Immature natural killer cell (primary cell): ENCODE results near the gene ARHGDIA. TPM values are rescaled to one million over a fixed set of nuclear protein-coding genes. Genes with fewer than 3 reads are reported as not detected.
A peak's percentile ranks its signal among the peaks of the same experiment; 100 is the strongest.

Experiments used
- DNase-seq, 3 donors: peaks; one replicate each; pipeline ENCODE4 v3.0.0; 2022; ENCODE audit warnings: mixed read lengths in 1 of 3
- H3K27ac Mint-ChIP-seq, 6 donors: one replicate each; pipeline ENCODE4 v1.8.0; 2020; ENCODE audit warnings: mixed read lengths in 6 of 6, mild to moderate bottlenecking in 5 of 6, inconsistent platforms in 4 of 6, moderate library complexity in 3 of 6
- H3K27me3 Mint-ChIP-seq, 3 donors: one replicate each; pipeline ENCODE4 v1.8.0; 2020 to 2021; ENCODE audit warnings: low read depth in 3 of 3, mild to moderate bottlenecking in 3 of 3, mixed read lengths in 3 of 3, moderate library complexity in 3 of 3, inconsistent platforms in 1 of 3
- H3K36me3 Mint-ChIP-seq, 3 donors: one replicate each; pipeline ENCODE4 v1.8.0; 2020; ENCODE audit warnings: mixed read lengths in 3 of 3, inconsistent platforms in 2 of 3, mild to moderate bottlenecking in 2 of 3
- H3K4me1 Mint-ChIP-seq, 2 donors: one replicate each; pipeline ENCODE4 v1.8.0; 2020; ENCODE audit warnings: inconsistent platforms in 2 of 2, mild to moderate bottlenecking in 2 of 2, mixed read lengths in 2 of 2, moderate library complexity in 1 of 2
- H3K4me3 Mint-ChIP-seq, 5 donors: one replicate each; pipeline ENCODE4 v1.8.0; 2020; ENCODE audit warnings: mild to moderate bottlenecking in 5 of 5, mixed read lengths in 5 of 5, inconsistent platforms in 3 of 5, moderate library complexity in 3 of 5
- H3K9me3 Mint-ChIP-seq, 6 donors: one replicate each; pipeline ENCODE4 v1.8.0; 2020; ENCODE audit warnings: mild to moderate bottlenecking in 6 of 6, mixed read lengths in 6 of 6, inconsistent platforms in 4 of 6, moderate library complexity in 3 of 6
- polyA plus RNA-seq, 3 donors: library from polyadenylated mRNA; unstranded; fragments of 300-500 nt; fragmentation: Illumina TruSeq; gene quantifications; one replicate each; pipeline ENCODE4 v1.2.3, GENCODE V29; 2021

The ARHGDIA gene
- polyA plus RNA-seq, 3 donors from 2014 or later: 100 to 245 (median 133) TPM

GRCh38 chr17:81888988-81889595 is 18.0 kb upstream of the ARHGDIA start:
- H3K4me3 Mint-ChIP-seq: peak overlapping the region; percentile 58 to 85 (median 66)
- H3K36me3 Mint-ChIP-seq: peaks cover 4 to 30% (median 14%) of the 10 kb centered on the region in 3 donors
- peaks cover 6 to 17% (median 6%) of the 10 kb centered on the region in 3 donors for H3K27me3 Mint-ChIP-seq
- DNase-seq: no peak
- H3K27ac Mint-ChIP-seq: peak overlapping the region in 5 of 6 donors; percentile 49 to 83 (median 57)
- no peaks in the 10 kb centered on the region for H3K9me3 Mint-ChIP-seq
- peaks cover 22 to 24% of the 10 kb centered on the region in 2 donors for H3K4me1 Mint-ChIP-seq

- no peak for DNase-seq
- Mint-ChIP-seq H3K36me3 (peaks cover 4 to 30% (median 14%) of the 10 kb centered on the region in 3 donors), H3K4me1 (peaks cover 22 to 24% of the 10 kb centered on the region in 2 donors), H3K4me3 (peak overlapping the region in 4 of 5 donors; percentile 15 to 66 (median 52)), H3K9me3 (no peaks in the 10 kb centered on the region), H3K27me3 (peaks cover 6 to 17% (median 6%) of the 10 kb centered on the region in 3 donors), H3K27ac (peak overlapping the region in 5 of 6 donors; percentile 18 to 63 (median 49))
Observed at GRCh38 chr17:81888105-81888987, 17.2 kb upstream of the ARHGDIA start.

GRCh38 chr17:81885869-81886548 is 14.9 kb upstream of the ARHGDIA start:
- Mint-ChIP-seq H3K4me3 (no peak overlapping the region), H3K27ac (peak overlapping the region in 1 of 6 donors; percentile 64), H3K4me1 (peaks cover 19 to 24% of the 10 kb centered on the region in 2 donors), H3K27me3 (peaks cover 2 to 12% (median 6%) of the 10 kb centered on the region in 3 donors), H3K36me3 (peaks cover 4 to 34% (median 14%) of the 10 kb centered on the region in 3 donors), H3K9me3 (no peaks in the 10 kb centered on the region)
- no peak for DNase-seq

- Mint-ChIP-seq H3K4me3 (no peak overlapping the region), H3K27me3 (peaks cover 0 to 11% (median 6%) of the 10 kb centered on the region in 3 donors), H3K9me3 (no peaks in the 10 kb centered on the region), H3K36me3 (peaks cover 4 to 34% (median 14%) of the 10 kb centered on the region in 3 donors), H3K27ac (peak overlapping the region in 3 of 6 donors; percentile 6 to 64 (median 43)), H3K4me1 (peaks cover 17 to 23% of the 10 kb centered on the region in 2 donors)
- DNase-seq: no peak
Observed at GRCh38 chr17:81885454-81885853, 14.3 kb upstream of the ARHGDIA start.

GRCh38 chr17:81884968-81885367 is 13.8 kb upstream of the ARHGDIA start:
- no peak overlapping the region for H3K4me3 Mint-ChIP-seq
- no peaks in the 10 kb centered on the region for H3K9me3 Mint-ChIP-seq
- peaks cover 0 to 6% (median 6%) of the 10 kb centered on the region in 3 donors for H3K27me3 Mint-ChIP-seq
- peaks cover 4 to 34% (median 14%) of the 10 kb centered on the region in 3 donors for H3K36me3 Mint-ChIP-seq
- peaks cover 12 to 18% of the 10 kb centered on the region in 2 donors for H3K4me1 Mint-ChIP-seq
- no peak for DNase-seq
- H3K27ac Mint-ChIP-seq: no peak overlapping the region

- Mint-ChIP-seq H3K27ac (peak overlapping the region in 1 of 6 donors; percentile 31), H3K9me3 (no peaks in the 10 kb centered on the region), H3K36me3 (peaks cover 4 to 34% (median 14%) of the 10 kb centered on the region in 3 donors), H3K27me3 (peaks cover 0 to 6% (median 5%) of the 10 kb centered on the region in 3 donors), H3K4me3 (no peak overlapping the region), H3K4me1 (peaks cover 11 to 16% of the 10 kb centered on the region in 2 donors)
- no peak for DNase-seq
Observed at GRCh38 chr17:81884520-81884919, 13.4 kb upstream of the ARHGDIA start.

GRCh38 chr17:81879121-81879520 is 8.0 kb upstream of the ARHGDIA start:
- no peaks in the 10 kb centered on the region for H3K9me3 Mint-ChIP-seq

GRCh38 chr17:81878294-81878693 is 7.2 kb upstream of the ARHGDIA start:
- no peak for DNase-seq
- H3K36me3 Mint-ChIP-seq: peaks cover 4 to 11% (median 10%) of the 10 kb centered on the region in 3 donors
- no peaks in the 10 kb centered on the region for H3K4me1 Mint-ChIP-seq
- no peaks in the 10 kb centered on the region for H3K9me3 Mint-ChIP-seq
- no peak overlapping the region for H3K4me3 Mint-ChIP-seq
- peak overlapping the region in 1 of 6 donors; percentile 49 for H3K27ac Mint-ChIP-seq
- H3K27me3 Mint-ChIP-seq: peaks cover 0 to 2% (median 1%) of the 10 kb centered on the region in 3 donors

More at GRCh38 chr17:81879121-81879520, 8.0 kb upstream of the ARHGDIA start:
- H3K4me3 Mint-ChIP-seq: no peak overlapping the region
- DNase-seq: no peak
- H3K27ac Mint-ChIP-seq: peak overlapping the region in 1 of 6 donors; percentile 60
- no peaks in the 10 kb centered on the region for H3K4me1 Mint-ChIP-seq
- peaks cover 0 to 1% (median 0%) of the 10 kb centered on the region in 3 donors for H3K27me3 Mint-ChIP-seq
- H3K36me3 Mint-ChIP-seq: peaks cover 4 to 11% (median 10%) of the 10 kb centered on the region in 3 donors

GRCh38 chr17:81877569-81877968 is 6.4 kb upstream of the ARHGDIA start:
- Mint-ChIP-seq H3K9me3 (no peaks in the 10 kb centered on the region), H3K27ac (no peak overlapping the region), H3K4me3 (no peak overlapping the region), H3K4me1 (peaks cover 0 to 3% of the 10 kb centered on the region in 2 donors), H3K27me3 (peaks cover 0 to 2% (median 0%) of the 10 kb centered on the region in 3 donors), H3K36me3 (peaks cover 4 to 11% (median 8%) of the 10 kb centered on the region in 3 donors)
- DNase-seq: no peak

GRCh38 chr17:81871387-81872230 is 472 bp upstream of the ARHGDIA start:
- H3K27ac Mint-ChIP-seq: peak overlapping the region; percentile 85 to 95 (median 91)
- peak; percentile 96 to 98 (median 98) for DNase-seq
- H3K4me1 Mint-ChIP-seq: peaks cover 18 to 31% of the 10 kb centered on the region in 2 donors
- peaks cover 0 to 4% (median 0%) of the 10 kb centered on the region in 3 donors for H3K36me3 Mint-ChIP-seq
- peaks cover 19 to 33% (median 23%) of the 10 kb centered on the region in 3 donors for H3K27me3 Mint-ChIP-seq
- H3K4me3 Mint-ChIP-seq: peak overlapping the region; percentile 73 to 89 (median 83)
- no peaks in the 10 kb centered on the region for H3K9me3 Mint-ChIP-seq

- H3K4me1 Mint-ChIP-seq: peaks cover 21 to 34% of the 10 kb centered on the region in 2 donors
- H3K4me3 Mint-ChIP-seq: peak overlapping the region; percentile 82 to 87 (median 85)
- peak; percentile 57 to 69 (median 68) for DNase-seq
- peaks cover 0 to 4% (median 0%) of the 10 kb centered on the region in 3 donors for H3K36me3 Mint-ChIP-seq
- peaks cover 23 to 37% (median 31%) of the 10 kb centered on the region in 3 donors for H3K27me3 Mint-ChIP-seq
- no peaks in the 10 kb centered on the region for H3K9me3 Mint-ChIP-seq
- peak overlapping the region; percentile 88 to 95 (median 90) for H3K27ac Mint-ChIP-seq
Observed at GRCh38 chr17:81870131-81870980, 781 bp downstream of the ARHGDIA start.
